HG03064 (cell line): ENCODE data around the gene UBE2D4.
"Not testable (repeated sequence)": the region's sequence is repeated elsewhere in the genome, so short reads cannot be mapped to it uniquely, and the experiment has no call there.

Experiments
- ATAC-seq: cut with Tn5 transposase; IDR thresholded peaks from one replicate; pipeline ENCODE4 v1.9.1; 2021; ENCODE audit warnings: low read depth; ENCODE audit not compliant: unreplicated experiment

Gene UBE2D4

GRCh38 chr7:43960933-43961332 lies 34.7 kb downstream of the UBE2D4 start:
- no peak for ATAC-seq

- not testable (repeated sequence) for ATAC-seq
Measured at GRCh38 chr7:43966392-43966791, 40.2 kb downstream of the UBE2D4 start.

DNA sequence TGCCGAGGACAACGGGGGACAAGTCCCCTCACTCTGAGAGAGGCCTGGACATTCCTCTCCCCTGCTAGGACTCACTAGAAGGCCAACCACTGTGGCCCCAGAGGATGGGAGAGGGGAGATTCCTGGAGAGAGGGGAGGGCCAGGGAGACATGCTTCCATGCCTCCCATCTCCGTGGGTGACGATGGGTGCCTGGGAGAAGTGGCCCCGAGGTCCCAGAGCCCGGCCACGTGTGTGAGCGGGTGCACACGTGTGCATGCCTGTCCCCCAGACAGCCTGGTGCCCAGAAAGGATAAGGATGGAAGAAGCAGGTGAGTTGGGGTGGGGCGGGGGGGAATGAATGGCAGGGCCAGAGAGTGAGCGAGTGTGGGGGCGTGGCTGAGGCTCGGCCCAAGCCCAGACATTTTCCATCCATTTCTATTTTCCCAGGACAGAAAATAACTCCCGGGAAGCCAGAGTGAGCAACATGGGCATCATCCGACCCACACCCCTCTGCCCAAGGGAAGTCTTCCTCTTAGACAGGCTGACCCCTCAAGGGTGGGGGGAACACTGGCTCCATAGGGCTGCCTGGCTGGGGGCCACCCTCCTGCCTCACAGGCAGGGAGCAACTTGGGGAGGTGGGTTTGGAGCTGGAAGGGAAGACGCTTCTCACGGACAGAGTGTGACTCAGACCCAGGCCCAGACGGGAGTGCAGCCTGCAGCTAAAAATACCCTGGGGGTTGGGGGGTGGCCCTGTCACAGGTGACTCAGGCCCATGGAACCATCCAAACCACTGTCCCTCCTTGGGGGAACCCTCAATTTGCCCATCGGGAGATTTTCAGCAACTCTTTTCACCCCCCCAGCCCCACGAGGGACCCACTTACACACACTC lies 42.2 kb downstream of the UBE2D4 start:
- not testable (repeated sequence) for ATAC-seq

DNA sequence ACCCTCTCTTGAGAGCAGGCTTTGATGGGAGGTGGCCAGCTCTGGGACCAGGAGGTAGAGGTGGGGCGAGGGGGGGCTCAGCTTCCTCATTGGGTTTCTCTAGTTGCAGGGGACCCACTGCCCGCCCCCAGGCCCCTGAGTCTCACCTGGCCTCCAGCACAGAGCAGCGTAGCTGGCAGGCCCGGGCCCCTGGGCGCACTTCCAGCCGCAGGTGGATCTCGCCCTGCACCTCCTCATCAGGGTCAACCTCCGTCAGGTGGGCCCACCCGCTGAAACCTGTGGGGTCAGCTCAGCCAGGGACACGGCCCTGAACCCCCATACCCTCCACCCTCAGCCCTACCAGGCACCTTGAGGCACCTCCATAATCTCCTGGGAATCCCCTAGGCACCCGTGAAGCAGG lies 43.4 kb downstream of the UBE2D4 start:
- ATAC-seq: not testable (repeated sequence)

DNA sequence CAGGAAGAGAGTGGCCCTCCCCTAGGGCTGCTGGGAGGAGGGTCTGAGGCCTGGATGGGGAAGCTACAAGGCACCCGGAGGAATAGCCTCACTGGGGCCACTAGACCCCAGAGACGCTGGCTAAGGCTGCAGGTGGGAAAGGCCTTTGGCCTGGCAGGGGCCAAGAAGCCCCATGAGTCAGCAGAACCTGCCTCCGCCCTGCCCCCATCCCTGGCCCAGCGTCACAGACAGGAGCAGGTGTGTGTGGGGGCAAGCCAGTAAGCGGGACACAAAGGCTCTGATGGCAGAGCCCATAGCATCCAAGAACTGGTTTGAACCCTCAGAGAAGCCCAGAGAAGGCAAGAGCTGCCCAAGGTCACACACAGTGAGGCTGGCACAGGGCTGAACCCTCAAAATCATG lies 44.5 kb downstream of the UBE2D4 start:
- ATAC-seq: not testable (repeated sequence)

DNA sequence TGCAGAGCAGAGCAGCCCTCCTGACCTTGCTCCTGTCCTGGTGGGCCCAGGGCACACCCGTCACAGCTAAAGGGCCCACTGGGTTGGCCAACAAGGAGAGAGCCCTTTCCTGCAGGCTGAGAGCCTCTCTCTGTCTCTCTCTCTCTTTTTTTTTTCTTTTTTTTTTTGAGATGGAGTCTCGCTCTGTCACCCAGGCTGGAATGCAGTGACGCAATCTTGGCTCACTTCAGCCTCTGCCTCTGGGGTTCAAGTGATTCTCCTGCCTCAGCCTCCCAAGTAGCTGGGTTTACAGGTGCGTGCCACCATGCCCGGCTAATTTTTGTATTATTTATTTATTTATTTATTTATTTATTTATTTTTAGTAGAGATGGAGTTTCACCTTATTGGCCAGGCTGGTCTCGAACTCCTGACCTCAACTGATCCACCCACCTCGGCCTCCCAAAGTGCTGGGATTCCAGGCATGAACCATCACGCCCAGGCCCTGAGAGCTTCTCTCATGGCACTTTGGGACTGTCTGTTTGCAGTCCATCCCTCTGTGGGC lies 47.9 kb downstream of the UBE2D4 start:
- ATAC-seq: not testable (repeated sequence)

DNA sequence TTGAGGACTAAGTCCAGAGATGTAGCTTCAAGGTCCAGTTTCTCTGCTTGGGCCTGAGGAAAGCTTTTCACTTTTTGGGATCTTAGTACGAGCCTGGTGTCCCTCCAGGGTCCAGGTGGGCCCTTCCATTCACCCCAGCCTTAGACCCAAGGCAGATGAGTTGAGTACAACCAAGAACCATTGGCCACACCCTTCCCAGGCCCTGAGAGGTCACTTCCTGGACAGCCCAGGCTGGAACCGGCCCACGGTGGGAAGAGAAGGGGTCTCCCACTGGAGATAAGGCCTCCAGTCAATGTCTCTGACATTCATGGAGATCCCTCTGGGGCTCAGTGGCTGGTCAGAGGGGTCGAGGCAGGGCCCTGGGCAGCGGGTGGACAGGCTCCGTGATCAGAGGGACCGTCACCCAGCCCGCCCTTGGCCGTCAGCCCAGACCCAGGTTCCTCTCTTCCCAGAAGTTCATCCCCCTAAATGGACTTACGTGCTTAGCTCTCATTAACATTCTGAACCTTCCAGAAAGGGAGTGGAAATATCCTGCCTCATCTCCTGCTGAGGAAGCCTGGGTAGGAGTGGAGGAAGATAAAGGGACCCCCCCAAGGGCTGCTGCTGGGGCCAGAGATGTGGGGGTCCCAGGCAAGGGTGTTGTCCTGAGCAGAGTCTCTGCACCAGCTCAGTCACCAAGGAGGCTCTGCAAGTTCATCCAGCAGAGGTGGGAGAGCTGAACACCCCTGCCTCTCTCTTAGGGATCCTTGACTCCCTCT lies 48.7 kb downstream of the UBE2D4 start:
- ATAC-seq: not testable (repeated sequence)

GRCh38 chr7:43977525-43977924 lies 51.3 kb downstream of the UBE2D4 start:
- no peak for ATAC-seq

GRCh38 chr7:43978102-43978501 lies 51.9 kb downstream of the UBE2D4 start:
- not testable (repeated sequence) for ATAC-seq

DNA sequence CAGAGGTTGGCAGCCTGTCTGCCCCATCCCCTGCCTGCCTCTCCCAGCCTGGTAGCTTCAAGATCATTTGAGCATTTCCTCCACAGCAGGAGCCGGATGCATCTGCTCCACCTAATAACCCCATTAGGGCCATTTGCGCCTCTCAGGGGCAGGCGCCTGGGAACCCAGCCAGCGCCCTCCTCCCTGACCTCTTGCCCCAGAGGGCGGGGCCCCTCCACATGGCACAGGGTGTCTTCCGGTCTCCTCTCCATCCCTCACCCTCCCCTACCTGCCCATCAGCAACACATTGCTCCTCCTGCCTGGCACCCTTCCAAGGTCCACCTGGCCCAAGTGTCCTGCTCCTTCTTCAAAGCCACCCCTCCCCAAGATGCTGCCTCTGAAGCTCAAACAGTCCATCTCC lies 56.6 kb downstream of the UBE2D4 start:
- not testable (repeated sequence) for ATAC-seq

GRCh38 chr7:43983736-43984135 lies 57.5 kb downstream of the UBE2D4 start:
- ATAC-seq: not testable (repeated sequence)

DNA sequence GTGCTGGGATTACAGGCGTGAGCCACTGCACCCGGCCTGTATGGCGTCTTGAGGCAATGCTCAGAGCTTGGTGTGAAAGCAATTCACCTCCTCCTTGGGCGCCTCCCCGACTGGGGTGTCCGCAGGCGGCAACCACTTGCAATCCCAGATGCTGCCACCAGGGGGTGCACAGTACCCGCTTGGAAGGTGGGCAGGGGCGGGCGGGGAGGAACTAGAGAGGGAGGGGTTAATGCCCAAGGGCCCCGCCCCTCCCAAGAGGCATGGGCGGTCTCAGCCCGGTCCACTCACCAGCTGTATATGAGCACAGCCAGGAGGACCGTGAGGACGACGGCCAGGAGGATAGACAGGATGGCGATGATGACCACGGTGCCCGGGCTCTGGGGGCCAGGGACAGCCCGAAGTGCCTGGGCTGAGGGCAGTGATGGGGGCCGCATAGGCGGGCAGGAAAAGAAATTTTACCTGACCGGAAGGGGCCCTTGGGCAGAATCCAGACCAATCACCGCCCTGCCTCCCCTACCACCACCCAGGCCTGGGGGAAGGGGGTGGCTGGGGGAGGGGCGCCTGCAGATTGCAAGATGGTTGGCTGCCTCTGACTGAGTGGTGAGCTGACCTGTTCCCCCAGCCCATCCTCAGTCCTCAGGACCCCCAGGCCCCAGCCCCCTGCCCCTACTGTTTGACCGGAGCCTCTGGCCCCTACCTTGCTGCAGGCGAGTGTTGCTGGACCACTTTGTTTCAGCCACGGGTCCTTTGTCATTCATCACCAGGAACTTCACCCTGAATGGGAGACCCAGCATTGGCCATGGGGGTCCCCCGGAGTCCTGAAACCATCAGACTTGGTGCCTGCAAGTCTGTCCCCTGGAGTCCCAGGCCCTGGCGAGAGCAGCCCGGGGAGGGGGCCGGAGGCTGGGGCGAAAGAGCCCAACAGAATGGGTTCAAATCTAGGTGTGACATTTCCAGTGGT lies 59.9 kb downstream of the UBE2D4 start:
- peak; percentile 71 for ATAC-seq

- not testable (repeated sequence) for ATAC-seq
Measured at GRCh38 chr7:43987476-43987875, 61.2 kb downstream of the UBE2D4 start.

GRCh38 chr7:43990011-43990585 lies 63.9 kb downstream of the UBE2D4 start:
- ATAC-seq: not testable (repeated sequence)

DNA sequence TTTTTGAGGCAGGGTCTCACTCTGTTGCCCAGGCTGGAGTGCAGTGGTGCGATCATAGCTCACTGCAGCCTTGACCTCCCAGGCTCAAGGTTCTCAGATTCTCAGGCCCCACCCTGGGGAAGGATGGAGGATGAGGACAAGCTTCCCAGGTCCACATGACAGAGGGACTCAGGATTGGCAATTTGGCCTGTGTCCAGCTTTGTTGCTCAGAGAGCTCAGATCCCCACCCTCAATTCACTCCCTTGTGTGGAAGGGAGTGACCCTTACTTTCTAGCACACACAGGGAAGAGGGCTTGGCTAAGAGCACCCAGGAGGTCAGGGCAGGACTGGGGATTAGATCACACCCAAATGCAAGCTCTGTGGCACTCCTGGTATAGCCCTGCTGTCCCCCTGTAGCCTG lies 64.6 kb downstream of the UBE2D4 start:
- ATAC-seq: not testable (repeated sequence)

- ATAC-seq: peak; percentile 97
Measured at GRCh38 chr7:43992896-43993295, 66.7 kb downstream of the UBE2D4 start.

DNA sequence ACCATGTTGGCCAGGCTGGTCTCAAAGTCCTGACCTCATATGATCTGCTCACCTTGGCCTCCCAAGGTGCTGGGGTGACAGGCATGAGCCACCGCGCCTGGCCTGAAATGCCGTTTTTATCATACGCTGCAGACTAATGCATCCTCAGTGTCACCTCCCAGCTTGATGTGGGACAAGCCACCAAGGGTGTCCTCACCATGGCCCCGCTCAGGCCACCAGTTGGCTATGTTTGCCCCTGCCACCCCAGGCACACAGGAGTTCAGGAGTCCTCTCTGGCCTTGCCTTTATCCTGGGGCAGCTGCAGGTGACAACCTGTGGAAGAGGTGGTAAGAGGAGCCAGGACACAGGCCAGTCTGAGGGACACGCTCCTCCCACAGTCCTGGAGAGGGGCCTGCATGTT lies 68.4 kb downstream of the UBE2D4 start:
- not testable (repeated sequence) for ATAC-seq

GRCh38 chr7:43997532-43997931 lies 71.3 kb downstream of the UBE2D4 start, which contains the start of gene SPDYE1:
SPDYE1 (plus strand) TSS chr7:43997897; CDS start chr7:43999950, 2,053 bp downstream.
- not testable (repeated sequence) for ATAC-seq
